ENCODE data around the gene TSPYL1. TPM values are rescaled to one million over a fixed set of nuclear protein-coding genes. Genes with fewer than 3 reads are reported as not detected.
A peak's percentile ranks its signal among the peaks of the same experiment; 100 is the strongest.

The TSPYL1 gene
- total RNA-seq, 3 donors from 2014 or later, result 55.4 to 81.8 (median 63.8) TPM

- no peaks in the 10 kb centered on the region for H3K36me3 ChIP-seq
- intact Hi-C loops (cut with DNase I; ENCODE audit: low total_unique reads), result no loop called here
- TF ChIP-seq POLR2A (IDR thresholded peaks at IDR 0.05) (no peak), POLR2AphosphoS5 (IDR thresholded peaks at IDR 0.05) (no peak), CTCF (IDR thresholded peaks at IDR 0.05) (no peak)
- peak overlapping the region in 2 of 3 donors; percentile 90 to 91 for H3K4me3 ChIP-seq
- H3K27me3 ChIP-seq, result no peaks in the 10 kb centered on the region
- H3K27ac ChIP-seq, result peak overlapping the region; percentile 99 to 100
- H3K9me3 ChIP-seq, result no peaks in the 10 kb centered on the region
- no peak for DNase-seq (ENCODE audit: low spot score in 2 of 2)
- peaks cover 0 to 13% of the 10 kb centered on the region in 2 donors for H3K4me1 ChIP-seq
Observed at GRCh38 chr6:116280933-116281316, 1.2 kb upstream of the TSPYL1 start.

- intact Hi-C loops (cut with DNase I; ENCODE audit: low total_unique reads), result no loop called here
- Histone ChIP-seq H3K4me1 (peaks cover 0 to 13% of the 10 kb centered on the region in 2 donors), H3K9me3 (no peaks in the 10 kb centered on the region), H3K27ac (peak overlapping the region; percentile 99 to 100), H3K4me3 (peak overlapping the region; percentile 89 to 91 (median 90)), H3K27me3 (no peaks in the 10 kb centered on the region), H3K36me3 (no peaks in the 10 kb centered on the region)
- no peak for DNase-seq (ENCODE audit: low spot score in 2 of 2)
- no peak for TF ChIP-seq POLR2AphosphoS5 (IDR thresholded peaks at IDR 0.05)
- TF ChIP-seq CTCF (IDR thresholded peaks at IDR 0.05), result no peak
- no peak for TF ChIP-seq POLR2A (IDR thresholded peaks at IDR 0.05)
Observed at GRCh38 chr6:116280161-116280932, 617 bp upstream of the TSPYL1 start.

- H3K4me3 ChIP-seq, result peak overlapping the region; percentile 89 to 91 (median 90)
- DNase-seq (ENCODE audit: low spot score in 2 of 2), result peak in 1 of 2 donors; percentile 50
- H3K27me3 ChIP-seq, result no peaks in the 10 kb centered on the region
- intact Hi-C loops (cut with DNase I; ENCODE audit: low total_unique reads), result no loop called here
- peak overlapping the region; percentile 99 to 100 for H3K27ac ChIP-seq
- no peaks in the 10 kb centered on the region for H3K36me3 ChIP-seq
- no peak for TF ChIP-seq CTCF (IDR thresholded peaks at IDR 0.05)
- no peak for TF ChIP-seq POLR2A (IDR thresholded peaks at IDR 0.05)
- no peak for TF ChIP-seq POLR2AphosphoS5 (IDR thresholded peaks at IDR 0.05)
- H3K4me1 ChIP-seq, result peaks cover 0 to 13% of the 10 kb centered on the region in 2 donors
- H3K9me3 ChIP-seq, result no peaks in the 10 kb centered on the region
Observed at GRCh38 chr6:116278854-116279231, 887 bp downstream of the TSPYL1 start.

- H3K9me3 ChIP-seq, result no peaks in the 10 kb centered on the region
- H3K36me3 ChIP-seq, result no peaks in the 10 kb centered on the region
- H3K4me3 ChIP-seq, result peak overlapping the region; percentile 89 to 91 (median 90)
- H3K27me3 ChIP-seq, result no peaks in the 10 kb centered on the region
- no peak for TF ChIP-seq POLR2AphosphoS5 (IDR thresholded peaks at IDR 0.05)
- no peak for TF ChIP-seq CTCF (IDR thresholded peaks at IDR 0.05)
- TF ChIP-seq POLR2A (IDR thresholded peaks at IDR 0.05), result no peak
- intact Hi-C loops (cut with DNase I; ENCODE audit: low total_unique reads), result no loop called here
- no peak for DNase-seq (ENCODE audit: low spot score in 2 of 2)
- H3K4me1 ChIP-seq, result peaks cover 0 to 13% of the 10 kb centered on the region in 2 donors
- peak overlapping the region; percentile 99 to 100 for H3K27ac ChIP-seq
Observed at GRCh38 chr6:116278481-116278829, 1.3 kb downstream of the TSPYL1 start.

GRCh38 chr6:116277124-116277523, 2.6 kb downstream of the TSPYL1 start:
- no peaks in the 10 kb centered on the region for H3K36me3 ChIP-seq

More at GRCh38 chr6:116277124-116277523, 2.6 kb downstream of the TSPYL1 start:
- peak overlapping the region; percentile 89 to 91 (median 90) for H3K4me3 ChIP-seq
- intact Hi-C loops (cut with DNase I; ENCODE audit: low total_unique reads), result no loop called here
- no peaks in the 10 kb centered on the region for H3K27me3 ChIP-seq
- H3K4me1 ChIP-seq, result peaks cover 0 to 13% of the 10 kb centered on the region in 2 donors
- H3K9me3 ChIP-seq, result no peaks in the 10 kb centered on the region
- no peak for DNase-seq (ENCODE audit: low spot score in 2 of 2)
- TF ChIP-seq POLR2AphosphoS5 (IDR thresholded peaks at IDR 0.05) (no peak), POLR2A (IDR thresholded peaks at IDR 0.05) (no peak), CTCF (IDR thresholded peaks at IDR 0.05) (no peak)
- peak overlapping the region; percentile 41 to 100 for H3K27ac ChIP-seq

All from breast epithelium (tissue), 4 donors.